Measurements from ENCODE around the gene TST. TPM values are rescaled to one million over a fixed set of nuclear protein-coding genes. Genes with fewer than 3 reads are reported as not detected.

Gene TST
- polyA plus RNA-seq, 1 donor (not counting 4 experiments of a cell fraction or from before 2014, with no cell fraction given): 19.9 TPM

DNA sequence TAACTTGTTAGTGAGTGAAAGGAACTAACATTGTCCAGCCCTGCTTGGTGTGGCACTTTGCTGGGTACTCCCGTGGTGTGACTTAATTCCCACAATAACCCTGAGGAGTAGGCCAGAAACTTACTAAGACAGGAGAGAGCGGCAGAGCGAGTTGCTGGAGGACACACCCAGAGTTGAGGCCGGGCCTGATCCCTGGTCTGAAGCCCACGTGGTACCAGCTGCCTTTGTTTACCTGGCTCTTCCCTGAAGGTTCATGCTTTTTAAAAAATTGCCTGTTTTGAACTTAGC, 889 bp upstream of the TST start:
- H3K9ac ChIP-seq (ENCODE audit: control insufficient read depth, extremely low read depth, insufficient read depth, low read length): peak overlapping the region; percentile 81
- peak overlapping the region; percentile 86 to 94 (median 92) for H3K4me3 ChIP-seq (ENCODE audit: control insufficient read depth in 2 of 3, extremely low read depth in 1 of 3, insufficient read depth in 2 of 3, low read depth in 1 of 3, low read length in 3 of 3)
- H3K36me3 ChIP-seq (ENCODE audit: control insufficient read depth in 2 of 2, extremely low read depth in 1 of 2, insufficient read depth in 2 of 2, low read length in 2 of 2): peaks cover 5 to 11% of the 10 kb centered on the region in 2 experiments
- FAIRE-seq: peak; percentile 86
- H3K4me2 ChIP-seq (ENCODE audit: control insufficient read depth, extremely low read depth, insufficient read depth, low read depth, low read length): peak overlapping the region; percentile 85
- no peak for TF ChIP-seq EZH2 (IDR thresholded peaks at IDR 0.05; ENCODE audit: low read length)
- TF ChIP-seq, protein P1, sequence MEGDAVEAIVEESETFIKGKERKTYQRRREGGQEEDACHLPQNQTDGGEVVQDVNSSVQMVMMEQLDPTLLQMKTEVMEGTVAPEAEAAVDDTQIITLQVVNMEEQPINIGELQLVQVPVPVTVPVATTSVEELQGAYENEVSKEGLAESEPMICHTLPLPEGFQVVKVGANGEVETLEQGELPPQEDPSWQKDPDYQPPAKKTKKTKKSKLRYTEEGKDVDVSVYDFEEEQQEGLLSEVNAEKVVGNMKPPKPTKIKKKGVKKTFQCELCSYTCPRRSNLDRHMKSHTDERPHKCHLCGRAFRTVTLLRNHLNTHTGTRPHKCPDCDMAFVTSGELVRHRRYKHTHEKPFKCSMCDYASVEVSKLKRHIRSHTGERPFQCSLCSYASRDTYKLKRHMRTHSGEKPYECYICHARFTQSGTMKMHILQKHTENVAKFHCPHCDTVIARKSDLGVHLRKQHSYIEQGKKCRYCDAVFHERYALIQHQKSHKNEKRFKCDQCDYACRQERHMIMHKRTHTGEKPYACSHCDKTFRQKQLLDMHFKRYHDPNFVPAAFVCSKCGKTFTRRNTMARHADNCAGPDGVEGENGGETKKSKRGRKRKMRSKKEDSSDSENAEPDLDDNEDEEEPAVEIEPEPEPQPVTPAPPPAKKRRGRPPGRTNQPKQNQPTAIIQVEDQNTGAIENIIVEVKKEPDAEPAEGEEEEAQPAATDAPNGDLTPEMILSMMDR (optimal IDR thresholded peaks at IDR 0.05 in 1 of 3, IDR thresholded peaks at IDR 0.05 in 1 of 3, conservative IDR thresholded peaks at IDR 0.05 in 1 of 3; ENCODE audit: extremely low read depth in 1 of 3, insufficient read depth in 2 of 3, low read length in 3 of 3): no peak
- H3K9me3 ChIP-seq (ENCODE audit: control insufficient read depth, low read depth, low read length): no peaks in the 10 kb centered on the region
- peak overlapping the region; percentile 76 for H3K27ac ChIP-seq (ENCODE audit: control insufficient read depth, insufficient read depth, low read length)
- no peaks in the 10 kb centered on the region for H4K20me1 ChIP-seq (ENCODE audit: control insufficient read depth, extremely low read depth, insufficient read depth, low read length)
- peaks cover 8% of the 10 kb centered on the region for H3K4me1 ChIP-seq (ENCODE audit: control insufficient read depth, extremely low read depth, insufficient read depth, low read length)
- no peaks in the 10 kb centered on the region for H3K27me3 ChIP-seq (ENCODE audit: control insufficient read depth, extremely low read depth, insufficient read depth, low read length)
- dilution Hi-C loops (cut with MboI; ENCODE audit: extremely low pct_ligation_motif_present, low sequenced_read_pairs): no loop called here
- DNase-seq (ENCODE audit: low read depth, low spot score): no peak
- H3K79me2 ChIP-seq (ENCODE audit: control insufficient read depth, insufficient read depth, low read length): peaks cover 8% of the 10 kb centered on the region
- no peaks in the 10 kb centered on the region for H3K9me1 ChIP-seq (ENCODE audit: control insufficient read depth, extremely low read depth, insufficient read depth, low read length)
- peak overlapping the region; percentile 91 for H2AFZ ChIP-seq (ENCODE audit: control insufficient read depth, low read length)

DNA sequence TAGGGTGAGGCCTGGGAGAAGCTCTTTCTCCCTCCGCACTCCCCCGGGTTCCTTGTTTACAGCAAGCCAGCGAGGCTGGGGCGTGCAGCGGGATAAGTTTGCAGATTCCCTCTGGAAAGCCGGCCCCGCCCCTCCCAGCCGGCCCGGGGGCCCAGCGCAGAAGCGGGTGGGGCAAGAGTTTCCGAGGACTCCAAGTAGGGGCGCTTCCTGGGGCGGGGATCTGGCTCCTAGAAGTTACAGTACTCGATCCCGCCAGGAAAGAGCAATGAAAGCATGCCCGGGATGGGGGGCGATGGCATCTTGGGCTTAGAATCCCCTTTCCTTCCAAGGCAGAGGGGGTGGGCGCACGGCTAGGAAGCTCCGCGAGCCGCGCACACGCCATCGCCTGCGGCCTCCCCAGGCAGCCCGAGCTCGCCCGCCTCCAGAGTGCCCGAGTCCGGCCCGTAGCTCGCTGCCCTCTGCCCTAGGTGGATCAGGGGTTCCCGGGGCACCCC, 385 bp downstream of the TST start:
- dilution Hi-C loops (cut with MboI; ENCODE audit: extremely low pct_ligation_motif_present, low sequenced_read_pairs): no loop called here
- no peaks in the 10 kb centered on the region for H3K9me1 ChIP-seq (ENCODE audit: control insufficient read depth, extremely low read depth, insufficient read depth, low read length)
- peak overlapping the region; percentile 82 for H3K4me2 ChIP-seq (ENCODE audit: control insufficient read depth, extremely low read depth, insufficient read depth, low read depth, low read length)
- H3K9ac ChIP-seq (ENCODE audit: control insufficient read depth, extremely low read depth, insufficient read depth, low read length): peak overlapping the region; percentile 81
- H3K4me3 ChIP-seq (ENCODE audit: control insufficient read depth in 2 of 3, extremely low read depth in 1 of 3, insufficient read depth in 2 of 3, low read depth in 1 of 3, low read length in 3 of 3): peak overlapping the region; percentile 81 to 86 (median 81)
- no peak for FAIRE-seq
- peak overlapping the region; percentile 70 for H2AFZ ChIP-seq (ENCODE audit: control insufficient read depth, low read length)
- TF ChIP-seq, protein P1 (optimal IDR thresholded peaks at IDR 0.05 in 1 of 3, IDR thresholded peaks at IDR 0.05 in 1 of 3, conservative IDR thresholded peaks at IDR 0.05 in 1 of 3; ENCODE audit: extremely low read depth in 1 of 3, insufficient read depth in 2 of 3, low read length in 3 of 3): no peak
- no peak for TF ChIP-seq EZH2 (IDR thresholded peaks at IDR 0.05; ENCODE audit: low read length)
- H4K20me1 ChIP-seq (ENCODE audit: control insufficient read depth, extremely low read depth, insufficient read depth, low read length): no peaks in the 10 kb centered on the region
- H3K79me2 ChIP-seq (ENCODE audit: control insufficient read depth, insufficient read depth, low read length): peaks cover 8% of the 10 kb centered on the region
- H3K9me3 ChIP-seq (ENCODE audit: control insufficient read depth, low read depth, low read length): no peaks in the 10 kb centered on the region
- no peak for DNase-seq (ENCODE audit: low read depth, low spot score)
- no peak overlapping the region for H3K27ac ChIP-seq (ENCODE audit: control insufficient read depth, insufficient read depth, low read length)
- peaks cover 3 to 7% of the 10 kb centered on the region in 2 experiments for H3K36me3 ChIP-seq (ENCODE audit: control insufficient read depth in 2 of 2, extremely low read depth in 1 of 2, insufficient read depth in 2 of 2, low read length in 2 of 2)
- peaks cover 8% of the 10 kb centered on the region for H3K4me1 ChIP-seq (ENCODE audit: control insufficient read depth, extremely low read depth, insufficient read depth, low read length)
- H3K27me3 ChIP-seq (ENCODE audit: control insufficient read depth, extremely low read depth, insufficient read depth, low read length): no peaks in the 10 kb centered on the region
